ENCODE data around the gene HERC4. TPM values are rescaled to one million over a fixed set of nuclear protein-coding genes. Genes with fewer than 3 reads are reported as not detected.

HERC4 gene
- total RNA-seq, 1 donor from 2014 or later, result 56.9 TPM

- Histone ChIP-seq H3K4me3 (ENCODE audit: insufficient read depth, low read depth, low read length) (no peak overlapping the region), H3K4me1 (ENCODE audit: insufficient read depth, low read length) (no peaks in the 10 kb centered on the region), H3K36me3 (ENCODE audit: insufficient read depth, low read length) (peaks cover 16% of the 10 kb centered on the region), H3K4me2 (ENCODE audit: low read length) (no peak overlapping the region), H3K79me2 (ENCODE audit: insufficient read depth, low read length) (no peaks in the 10 kb centered on the region), H3K9ac (ENCODE audit: low read length) (no peak overlapping the region), H3K9me3 (ENCODE audit: insufficient read depth, low read depth, low read length) (no peaks in the 10 kb centered on the region), H3K27ac (ENCODE audit: low read depth, low read length) (no peak overlapping the region), H4K20me1 (ENCODE audit: insufficient read depth, low read length) (peaks cover 5% of the 10 kb centered on the region), H3K27me3 (ENCODE audit: insufficient read depth, low read length) (no peaks in the 10 kb centered on the region), H2AFZ (ENCODE audit: low read depth, low read length) (no peak overlapping the region)
- TF ChIP-seq CTCF (IDR thresholded peaks at IDR 0.05; ENCODE audit: insufficient read depth, low read depth, low read length) (no peak), EZH2 (IDR thresholded peaks at IDR 0.05; ENCODE audit: insufficient read depth, low read length) (no peak)
- no peak for FAIRE-seq
- Mint-ChIP-seq H3K4me3 (ENCODE audit: unreplicated experiment) (no peak overlapping the region), H3K4me1 (ENCODE audit: low read depth, unreplicated experiment) (no peaks in the 10 kb centered on the region), H3K36me3 (ENCODE audit: low read depth, unreplicated experiment) (peaks cover 14% of the 10 kb centered on the region), H3K27me3 (ENCODE audit: low read depth, unreplicated experiment) (no peaks in the 10 kb centered on the region), H3K9me3 (ENCODE audit: unreplicated experiment) (no peaks in the 10 kb centered on the region), H3K27ac (ENCODE audit: unreplicated experiment) (no peak overlapping the region)
- DNase-seq (ENCODE audit: low read depth), result no peak
Observed at GRCh38 chr10:68001539-68001938, 73.5 kb downstream of the HERC4 start.

DNA sequence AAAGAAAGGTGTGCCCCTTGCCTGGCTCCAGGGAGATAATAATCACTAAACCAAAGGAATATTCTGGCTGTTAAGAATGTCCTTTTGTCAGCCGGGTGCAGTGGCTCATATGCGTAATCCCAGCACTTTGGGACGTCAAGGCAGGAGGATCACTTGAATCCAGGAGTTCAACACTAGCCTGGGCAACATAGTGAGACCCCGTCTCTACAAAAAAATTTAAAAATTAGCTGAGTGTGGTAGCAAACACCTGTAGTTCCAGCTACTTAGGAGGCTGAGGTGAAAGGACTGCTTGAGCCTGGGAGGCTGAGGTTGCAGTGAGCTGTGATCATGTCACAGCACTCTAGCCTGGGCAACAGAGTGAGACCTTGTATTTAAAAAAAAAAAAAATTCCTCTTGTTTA lies 74.1 kb downstream of the HERC4 start:
- Histone ChIP-seq H3K4me1 (ENCODE audit: insufficient read depth, low read length) (no peaks in the 10 kb centered on the region), H3K4me2 (ENCODE audit: low read length) (no peak overlapping the region), H3K9me3 (ENCODE audit: insufficient read depth, low read depth, low read length) (no peaks in the 10 kb centered on the region), H4K20me1 (ENCODE audit: insufficient read depth, low read length) (peaks cover 5% of the 10 kb centered on the region), H3K9ac (ENCODE audit: low read length) (no peak overlapping the region), H3K27ac (ENCODE audit: low read depth, low read length) (no peak overlapping the region), H3K36me3 (ENCODE audit: insufficient read depth, low read length) (peaks cover 20% of the 10 kb centered on the region), H3K79me2 (ENCODE audit: insufficient read depth, low read length) (no peaks in the 10 kb centered on the region), H3K27me3 (ENCODE audit: insufficient read depth, low read length) (no peaks in the 10 kb centered on the region), H3K4me3 (ENCODE audit: insufficient read depth, low read depth, low read length) (no peak overlapping the region), H2AFZ (ENCODE audit: low read depth, low read length) (no peak overlapping the region)
- no peak for TF ChIP-seq EZH2 (IDR thresholded peaks at IDR 0.05; ENCODE audit: insufficient read depth, low read length)
- no peaks in the 10 kb centered on the region for H3K4me1 Mint-ChIP-seq (ENCODE audit: low read depth, unreplicated experiment)
- no peaks in the 10 kb centered on the region for H3K9me3 Mint-ChIP-seq (ENCODE audit: unreplicated experiment)
- DNase-seq (ENCODE audit: low read depth), result no peak
- no peak overlapping the region for H3K27ac Mint-ChIP-seq (ENCODE audit: unreplicated experiment)
- FAIRE-seq, result no peak
- H3K4me3 Mint-ChIP-seq (ENCODE audit: unreplicated experiment), result no peak overlapping the region
- H3K27me3 Mint-ChIP-seq (ENCODE audit: low read depth, unreplicated experiment), result no peaks in the 10 kb centered on the region
- peaks cover 14% of the 10 kb centered on the region for H3K36me3 Mint-ChIP-seq (ENCODE audit: low read depth, unreplicated experiment)

DNA sequence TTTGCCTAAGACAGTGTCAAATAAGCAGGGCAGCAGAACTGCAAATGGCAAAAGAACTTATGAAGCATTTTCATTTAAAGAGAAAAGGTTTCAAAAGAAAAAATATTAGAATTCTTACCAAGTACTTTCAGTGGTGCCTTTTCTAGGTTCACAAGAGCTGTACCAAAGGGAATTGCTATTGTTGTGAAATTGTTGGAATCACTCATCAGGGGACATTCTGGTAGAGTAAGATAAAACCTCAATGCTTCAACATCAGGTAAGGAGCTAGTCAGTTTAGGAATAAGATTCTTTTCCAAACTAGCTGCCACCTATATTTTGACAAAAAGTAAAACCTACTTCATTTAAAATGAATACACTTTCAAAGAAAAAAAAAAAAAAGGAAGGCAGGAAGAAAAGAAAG lies 85.0 kb downstream of the HERC4 start:
- H3K27me3 Mint-ChIP-seq (ENCODE audit: low read depth, unreplicated experiment), result no peaks in the 10 kb centered on the region

More for the DNA sequence above, 85.0 kb downstream of the HERC4 start:
- no peak for FAIRE-seq
- Histone ChIP-seq H3K27ac (ENCODE audit: low read depth, low read length) (no peak overlapping the region), H3K4me1 (ENCODE audit: insufficient read depth, low read length) (no peaks in the 10 kb centered on the region), H3K27me3 (ENCODE audit: insufficient read depth, low read length) (no peaks in the 10 kb centered on the region), H3K79me2 (ENCODE audit: insufficient read depth, low read length) (no peaks in the 10 kb centered on the region), H3K9me3 (ENCODE audit: insufficient read depth, low read depth, low read length) (no peaks in the 10 kb centered on the region), H3K36me3 (ENCODE audit: insufficient read depth, low read length) (peaks cover 41% of the 10 kb centered on the region), H2AFZ (ENCODE audit: low read depth, low read length) (no peak overlapping the region), H4K20me1 (ENCODE audit: insufficient read depth, low read length) (no peaks in the 10 kb centered on the region), H3K4me2 (ENCODE audit: low read length) (no peak overlapping the region), H3K9ac (ENCODE audit: low read length) (no peak overlapping the region), H3K4me3 (ENCODE audit: insufficient read depth, low read depth, low read length) (no peak overlapping the region)
- TF ChIP-seq CTCF (IDR thresholded peaks at IDR 0.05; ENCODE audit: insufficient read depth, low read depth, low read length) (no peak), EZH2 (IDR thresholded peaks at IDR 0.05; ENCODE audit: insufficient read depth, low read length) (no peak)
- Mint-ChIP-seq H3K27ac (ENCODE audit: unreplicated experiment) (no peak overlapping the region), H3K4me3 (ENCODE audit: unreplicated experiment) (no peak overlapping the region), H3K36me3 (ENCODE audit: low read depth, unreplicated experiment) (no peaks in the 10 kb centered on the region), H3K9me3 (ENCODE audit: unreplicated experiment) (no peaks in the 10 kb centered on the region), H3K4me1 (ENCODE audit: low read depth, unreplicated experiment) (no peaks in the 10 kb centered on the region)
- DNase-seq (ENCODE audit: low read depth), result no peak

Data from astrocyte (in vitro differentiated cells and primary cell).